ENCODE results near the gene IRS2.

GRCh38 chr13:109780845-109781383 is 5.5 kb downstream of the IRS2 start:
- TF ChIP-seq CTCF (IDR thresholded peaks at IDR 0.05), result no peak
- no peak for TF ChIP-seq NRF1 (IDR thresholded peaks at IDR 0.05; ENCODE audit: low read depth, low read length)
- no peak for TF ChIP-seq REST (IDR thresholded peaks at IDR 0.05; ENCODE audit: low read depth, low read length)
- no peak for TF ChIP-seq EZH2phosphoT487 (IDR thresholded peaks at IDR 0.05; ENCODE audit: borderline replicate concordance, low read depth)
- TF ChIP-seq NFIC (IDR thresholded peaks at IDR 0.05; ENCODE audit: borderline replicate concordance), result no peak
- no peak; the same call in 1 of the 2 replicates for TF ChIP-seq POLR2AphosphoS5 (IDR thresholded peaks at IDR 0.05; ENCODE audit: low read depth, low read length)

All from SK-N-SH (cell line).